ENCODE results near the gene C16orf95.
"Not testable (repeated sequence)": the region's sequence is repeated elsewhere in the genome, so short reads cannot be mapped to it uniquely, and the experiment has no call there.

C16orf95 gene

DNA sequence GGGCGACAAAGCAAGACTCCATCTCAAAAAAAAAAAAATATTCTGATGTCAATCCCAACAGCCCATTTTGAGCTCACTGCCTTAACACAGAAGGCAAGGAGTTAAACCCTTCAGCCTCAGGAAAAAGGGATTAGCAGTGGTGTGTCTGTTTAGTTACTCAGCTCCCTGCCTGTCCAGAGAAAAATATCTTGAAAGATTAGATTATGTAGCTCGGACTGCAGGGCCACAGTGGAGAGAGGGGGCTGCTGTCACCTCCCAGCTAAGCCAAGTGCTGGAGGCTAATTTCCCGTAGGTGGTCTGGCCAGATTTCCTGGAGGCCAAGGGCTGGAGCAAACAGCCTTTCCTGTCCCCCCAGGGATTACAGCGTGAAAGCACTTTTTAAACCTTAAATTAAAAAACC lies 50.3 kb downstream of the C16orf95 start:
- no peak for DNase-seq (ENCODE audit: insufficient read length, low spot score)
- no peak for FAIRE-seq
- no peak for TF ChIP-seq POLR2A (IDR thresholded peaks at IDR 0.05; ENCODE audit: low read depth, low read length)

DNA sequence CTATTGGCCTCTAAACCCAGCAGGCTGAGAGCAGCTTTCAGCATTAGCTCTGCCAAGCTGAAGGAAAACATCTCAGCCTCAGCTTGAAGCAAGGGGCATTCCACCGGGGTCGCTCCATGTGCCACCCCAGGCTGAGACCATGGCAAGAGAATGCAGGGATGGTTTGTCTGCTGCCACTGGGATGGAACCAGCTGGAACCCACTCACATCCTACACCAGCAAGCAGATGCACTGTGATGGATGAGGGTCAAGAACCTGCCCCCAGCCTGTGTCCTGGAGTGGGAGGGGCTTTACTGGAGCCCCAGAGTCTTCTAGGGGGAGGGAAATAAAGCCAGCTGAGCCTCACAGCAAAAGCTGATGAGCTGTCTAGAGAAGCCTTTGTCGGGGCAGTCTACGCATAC lies 51.9 kb downstream of the C16orf95 start:
- DNase-seq (ENCODE audit: insufficient read length, low spot score) = no peak
- no peak for TF ChIP-seq POLR2A (IDR thresholded peaks at IDR 0.05; ENCODE audit: low read depth, low read length)
- FAIRE-seq = no peak

DNA sequence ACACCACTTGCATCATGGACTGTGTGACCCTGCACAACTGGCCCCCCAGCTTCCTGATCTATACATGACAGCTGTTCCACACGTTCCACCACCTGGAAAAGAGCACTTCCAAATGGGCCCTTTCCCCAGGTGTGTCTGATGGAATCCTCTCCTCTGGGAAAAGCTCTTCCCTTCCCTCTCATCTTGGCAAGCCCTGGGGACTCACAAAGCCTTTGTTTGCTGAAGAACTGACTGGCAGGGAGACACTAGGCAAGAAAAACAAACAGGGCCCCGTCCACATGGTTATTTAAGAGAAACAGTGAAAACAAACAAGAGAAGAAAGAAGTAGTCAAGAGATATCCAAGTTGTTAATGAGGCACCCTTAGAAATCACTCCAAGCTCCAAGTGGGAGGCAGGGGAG lies 52.6 kb downstream of the C16orf95 start:
- no peak for FAIRE-seq
- DNase-seq (ENCODE audit: insufficient read length, low spot score) = no peak

DNA sequence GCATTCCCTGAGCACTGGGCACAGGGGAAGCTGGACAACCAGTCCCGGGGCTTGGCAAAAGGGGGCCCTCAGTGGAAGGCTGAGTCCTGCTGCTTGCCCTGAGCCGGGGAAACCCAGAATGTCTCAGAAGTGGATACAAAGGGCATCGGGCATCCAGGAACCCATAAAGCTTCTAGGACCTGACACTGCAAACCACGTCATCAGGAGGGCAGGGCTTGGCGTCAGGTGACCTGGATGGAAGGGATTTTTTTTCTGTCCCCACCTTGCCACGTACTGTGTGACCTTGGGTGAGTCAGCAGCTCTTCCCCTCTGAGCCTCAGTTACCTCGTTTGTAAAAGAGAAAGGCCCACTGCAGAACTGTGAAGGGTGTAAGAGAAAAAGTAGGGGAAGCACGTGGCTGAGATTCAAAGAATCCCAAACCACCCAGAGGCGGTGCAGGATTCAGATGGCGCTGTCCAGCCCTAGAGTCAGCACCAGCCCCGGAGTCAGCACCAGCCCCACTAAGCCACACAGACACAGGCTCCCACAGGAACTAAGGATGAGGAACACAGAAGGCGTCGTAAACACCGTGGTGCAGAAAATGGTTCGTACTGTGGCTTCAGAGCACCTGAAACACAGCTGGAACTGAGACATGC lies 53.7 kb downstream of the C16orf95 start:
- DNase-seq (ENCODE audit: insufficient read length, low spot score) = no peak
- no peak for FAIRE-seq
- TF ChIP-seq POLR2A (IDR thresholded peaks at IDR 0.05; ENCODE audit: low read depth, low read length) = no peak

More for the DNA sequence above, 52.6 kb downstream of the C16orf95 start:
- no peak for TF ChIP-seq POLR2A (IDR thresholded peaks at IDR 0.05; ENCODE audit: low read depth, low read length)

DNA sequence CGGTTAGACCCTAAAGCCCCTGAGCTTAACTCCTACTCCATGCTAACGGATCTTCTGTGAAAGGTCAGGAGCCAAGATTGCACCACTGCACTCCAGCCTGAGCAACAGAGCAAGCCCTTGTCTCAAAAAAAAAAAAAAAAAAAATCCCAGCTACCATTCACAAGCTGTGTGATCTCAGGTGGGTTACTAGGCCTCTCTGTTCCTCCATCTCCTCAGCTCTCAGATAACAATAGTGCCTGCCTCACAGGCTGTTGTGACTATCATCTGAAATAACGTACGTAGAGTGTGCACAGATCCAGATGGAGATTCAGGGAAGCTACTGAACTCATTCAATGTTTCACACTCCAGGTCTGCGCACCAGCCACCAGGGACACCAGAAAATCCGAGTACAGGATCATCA lies 57.8 kb downstream of the C16orf95 start:
- FAIRE-seq (no peak), DNase-seq (ENCODE audit: insufficient read length, low spot score) (no peak)
- TF ChIP-seq POLR2A (IDR thresholded peaks at IDR 0.05; ENCODE audit: low read depth, low read length) = no peak

DNA sequence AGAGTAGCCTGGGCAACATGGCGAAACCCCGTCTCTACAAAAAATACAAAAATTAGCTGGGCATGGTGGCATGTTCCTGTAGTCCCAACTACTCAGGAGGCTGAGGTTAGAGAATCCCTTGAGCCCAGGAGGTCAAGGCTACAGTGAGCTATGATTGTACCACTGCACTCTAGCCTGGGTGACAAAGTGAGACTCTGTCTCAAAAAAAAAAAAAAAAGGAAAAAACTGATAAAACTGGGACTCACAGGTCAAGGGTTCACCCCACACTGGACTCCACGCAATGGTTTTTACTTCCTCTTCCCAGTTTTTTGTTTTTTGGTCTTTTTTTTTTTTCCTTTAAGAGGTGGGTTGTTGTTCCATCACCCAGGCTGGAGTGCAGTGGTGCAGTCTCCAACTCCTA lies 58.5 kb downstream of the C16orf95 start:
- FAIRE-seq = not testable (repeated sequence)

DNA sequence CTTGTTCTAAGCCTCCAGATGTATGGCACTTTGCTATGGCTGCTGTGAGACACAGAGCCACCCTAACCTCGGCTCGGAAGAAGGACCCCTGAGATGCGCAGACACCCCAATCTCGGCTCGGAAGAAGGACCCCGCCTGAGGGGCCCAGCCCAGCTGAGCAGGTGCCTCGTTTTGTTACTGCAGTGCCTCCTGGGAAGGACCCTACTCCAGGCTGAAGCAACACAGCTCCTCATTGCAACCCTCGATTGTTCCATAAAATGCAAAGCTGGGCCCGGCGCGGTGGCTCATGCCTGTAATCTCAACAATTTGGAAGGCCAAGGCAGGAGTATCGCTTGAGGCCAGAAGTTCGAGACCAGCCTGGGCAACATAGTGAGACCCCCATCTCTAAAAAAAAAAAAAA lies 61.3 kb downstream of the C16orf95 start:
- no peak for DNase-seq (ENCODE audit: insufficient read length, low spot score)
- no peak for TF ChIP-seq POLR2A (IDR thresholded peaks at IDR 0.05; ENCODE audit: low read depth, low read length)
- no peak for FAIRE-seq

More for the DNA sequence above, 58.5 kb downstream of the C16orf95 start:
- DNase-seq (ENCODE audit: insufficient read length, low spot score) = not testable (repeated sequence)

DNA sequence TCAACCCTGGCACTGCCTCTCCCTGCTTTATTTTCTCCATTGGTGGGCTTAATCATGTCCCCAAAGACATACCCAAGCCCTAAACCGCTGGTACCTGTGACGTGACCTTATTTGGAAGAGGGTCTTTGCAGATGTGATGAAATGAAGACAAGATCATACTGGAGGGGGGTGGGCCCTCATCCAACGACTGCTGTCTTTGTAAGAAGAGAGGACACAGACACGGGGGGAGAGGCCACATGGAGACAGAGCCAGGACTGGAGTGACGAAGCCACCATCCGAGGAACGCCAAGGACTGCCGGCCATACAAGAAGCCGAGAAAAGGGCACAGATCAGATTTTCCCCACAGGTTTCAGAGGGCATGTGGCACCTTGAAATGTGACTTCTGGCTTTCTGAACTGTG lies 62.5 kb downstream of the C16orf95 start:
- TF ChIP-seq POLR2A (IDR thresholded peaks at IDR 0.05; ENCODE audit: low read depth, low read length) = no peak
- FAIRE-seq = no peak
- no peak for DNase-seq (ENCODE audit: insufficient read length, low spot score)

DNA sequence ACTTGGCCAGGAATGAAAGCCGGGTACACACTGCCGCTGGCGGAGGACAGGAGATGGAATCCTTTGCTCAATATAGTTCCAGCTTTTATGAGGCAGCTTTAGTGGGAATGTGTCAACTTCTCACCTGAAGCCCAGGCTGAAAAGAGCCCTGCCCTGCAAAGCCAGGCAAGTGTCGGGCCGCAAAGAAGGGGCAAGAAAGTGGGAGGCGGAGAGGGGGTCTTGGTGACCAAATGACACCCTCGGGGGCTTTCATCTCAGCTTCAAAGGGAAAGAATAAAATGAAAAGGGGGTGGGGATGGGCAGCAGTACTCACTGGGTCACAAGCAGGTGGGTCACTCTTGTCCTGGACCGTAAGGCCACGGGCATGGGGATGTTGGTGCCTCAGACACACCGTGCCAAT lies 62.9 kb downstream of the C16orf95 start:
- no peak for TF ChIP-seq POLR2A (IDR thresholded peaks at IDR 0.05; ENCODE audit: low read depth, low read length)
- DNase-seq (ENCODE audit: insufficient read length, low spot score) = no peak
- FAIRE-seq = no peak

DNA sequence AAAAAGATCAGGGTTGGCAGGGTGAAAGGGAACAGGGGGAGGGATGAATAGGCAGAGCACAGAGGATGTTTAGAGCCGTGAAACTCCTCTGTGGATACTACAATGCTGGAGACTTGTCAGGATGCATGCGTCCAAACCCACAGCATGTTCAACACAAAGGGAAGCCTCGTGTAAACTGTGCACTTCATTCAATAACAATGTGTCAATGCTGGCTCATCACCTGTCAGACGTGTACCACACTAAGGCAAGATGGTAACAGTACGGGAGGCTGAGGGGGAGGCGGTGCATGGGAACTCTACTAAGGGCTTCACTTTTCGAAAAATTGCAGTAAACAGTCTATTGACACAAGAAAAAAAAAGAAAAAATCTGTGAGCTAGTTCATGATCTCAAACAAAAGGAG lies 63.7 kb downstream of the C16orf95 start:
- no peak for TF ChIP-seq POLR2A (IDR thresholded peaks at IDR 0.05; ENCODE audit: low read depth, low read length)
- no peak for DNase-seq (ENCODE audit: insufficient read length, low spot score)
- no peak for FAIRE-seq
